Lung (tissue), 12 donors: ENCODE data around the gene GABARAPL2. TPM values are rescaled to one million over a fixed set of nuclear protein-coding genes. Genes with fewer than 3 reads are reported as not detected.

ENCODE experiments used
- ATAC-seq: fragments of 200-7000 bp; cut with Tn5 transposase; one replicate; pipeline ENCODE4 v1.9.1; 2020; ENCODE audit warnings: moderate number of reproducible peaks; ENCODE audit not compliant: insufficient read depth, low FRiP score
- DNase-seq, 3 donors: peaks; one replicate each; pipeline ENCODE4 v3.0.0-alpha.2; 2013 to 2017
- H3K27ac ChIP-seq, 2 donors: one replicate each; pipeline ENCODE4 v1.5.1; 2013; ENCODE audit warnings: mild to moderate bottlenecking in 2 of 2, moderate library complexity in 2 of 2, control low read depth in 1 of 2, inconsistent platforms in 1 of 2, low read depth in 1 of 2, low read length in 1 of 2
- H3K27me3 ChIP-seq, 3 donors: one replicate each; pipeline ENCODE4 v1.5.1; 2013; ENCODE audit warnings: low read length in 2 of 3; ENCODE audit not compliant: control insufficient read depth in 3 of 3, insufficient read depth in 3 of 3
- H3K36me3 ChIP-seq, 4 donors: one replicate each; pipeline ENCODE4 v1.5.1; 2013; ENCODE audit warnings: low read length in 4 of 4, mild to moderate bottlenecking in 1 of 4, moderate library complexity in 1 of 4; ENCODE audit not compliant: control insufficient read depth in 4 of 4, insufficient read depth in 4 of 4
- H3K4me1 ChIP-seq, 5 donors: one replicate each; pipeline ENCODE4 v1.5.1; 2013; ENCODE audit warnings: low read length in 5 of 5, mild to moderate bottlenecking in 2 of 5, moderate library complexity in 1 of 5; ENCODE audit not compliant: control insufficient read depth in 5 of 5, insufficient read depth in 5 of 5
- H3K4me3 ChIP-seq: one replicate; pipeline ENCODE4 v1.5.1; 2013; ENCODE audit warnings: mild to moderate bottlenecking, control low read depth, moderate library complexity
- H3K9ac ChIP-seq, 2 donors: one replicate each; pipeline ENCODE4 v1.5.1; 2013; ENCODE audit warnings: low read length in 2 of 2, control low read depth in 1 of 2; ENCODE audit not compliant: insufficient read depth in 1 of 2
- H3K9me3 ChIP-seq, 4 donors: one replicate each; pipeline ENCODE4 v1.5.1; 2013; ENCODE audit warnings: low read length in 3 of 4, mild to moderate bottlenecking in 1 of 4, moderate library complexity in 1 of 4; ENCODE audit not compliant: control insufficient read depth in 4 of 4, insufficient read depth in 3 of 4
- CTCF ChIP-seq: IDR thresholded peaks from 2 replicates; pipeline ENCODE4 v1.5.1; 2012; ENCODE audit warnings: mild to moderate bottlenecking; ENCODE audit errors: control extremely low read depth, extremely low read depth
- WGBS, 2 donors: extraction: QIAGEN DNeasy Blood & Tissue Kit; methylation state at CpG; one replicate each; pipeline ENCODE4 v1.1.7; 2013; 5-methylcytosine and 5-hydroxymethylcytosine counted together
- polyA plus RNA-seq, 2 donors: library from polyadenylated mRNA; stranded (reverse); fragments of 200-250 nt; gene quantifications; one replicate each; pipeline ENCODE4 v1.2.1, GENCODE V29; 2013
- total RNA-seq, 2 donors: library from RNA; depleted of rRNA in 1 of 2; stranded (reverse); fragments of >200 nt in 1 of 2; gene quantifications; one replicate each; pipeline ENCODE4 v1.2.1, GENCODE V29; 2014 to 2021
- donor health status: control.
- donor health status: control.
- donor health status: Bipolar disorder and iron deficiency.
- donor health status: healthy.
- donor health status: DM: yes; HTN: yes; CAD: no.

Gene GABARAPL2
- total and polyA plus RNA-seq, 4 donors, result 72.9 to 180 (median 104) TPM

DNA sequence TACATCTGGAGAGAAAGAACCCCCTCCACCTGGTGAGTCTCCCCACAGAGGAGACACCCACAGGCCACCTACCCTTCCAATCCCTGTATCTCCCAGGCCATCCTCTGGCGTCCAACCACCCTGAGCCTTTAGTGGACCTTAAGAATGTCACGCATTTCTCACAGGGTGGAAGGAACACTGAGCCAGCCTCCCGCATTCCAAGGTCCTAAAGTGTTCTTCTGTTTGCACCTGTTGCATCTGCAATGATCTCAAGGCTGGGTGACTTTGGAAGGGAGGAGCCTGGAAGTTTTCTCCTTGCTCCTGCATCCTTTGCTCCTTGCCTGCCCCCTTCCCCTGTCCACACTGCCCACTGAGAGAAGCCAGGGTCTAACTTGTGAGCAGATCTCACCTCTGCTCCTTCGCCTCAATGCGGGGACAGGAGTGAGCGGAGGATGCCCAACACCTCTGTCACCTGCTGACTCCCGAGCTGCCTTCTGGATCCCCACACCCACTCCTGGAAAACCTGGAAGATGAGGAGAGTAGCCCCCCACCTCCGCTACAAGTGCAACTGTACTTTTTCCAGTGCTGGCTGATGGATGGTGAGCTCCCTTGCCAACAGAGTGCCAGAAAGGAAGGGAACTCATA lies 33.9 kb upstream of the GABARAPL2 start:
- no peaks in the 10 kb centered on the region for H3K4me1 ChIP-seq

GRCh38 chr16:75532791-75533190 lies 33.4 kb upstream of the GABARAPL2 start:
- no peak for ATAC-seq
- WGBS, 2 donors, result 83 to 89% methylated on average over 2 of the region's 2 CpGs

More for the DNA sequence above, 33.9 kb upstream of the GABARAPL2 start:
- ATAC-seq (no peak), DNase-seq (no peak)
- no peaks in the 10 kb centered on the region for H3K27me3 ChIP-seq
- H3K9me3 ChIP-seq, result no peaks in the 10 kb centered on the region
- H3K9ac ChIP-seq, result no peak overlapping the region
- TF ChIP-seq CTCF, result no peak
- H3K36me3 ChIP-seq, result no peaks in the 10 kb centered on the region
- no peak overlapping the region for H3K27ac ChIP-seq
- no peak overlapping the region for H3K4me3 ChIP-seq
- 84 to 93% methylated on average over 8 of the region's 8 CpGs for WGBS, 2 donors

GRCh38 chr16:75534560-75535205 lies 31.5 kb upstream of the GABARAPL2 start:
- DNase-seq (peak; percentile 14 to 50 (median 26)), ATAC-seq (no peak)
- 67 to 86% methylated on average over 19 of the region's 19 CpGs for WGBS, 2 donors
- Histone ChIP-seq H3K9me3 (no peaks in the 10 kb centered on the region), H3K9ac (peak overlapping the region in 1 of 2 donors; percentile 37), H3K27me3 (no peaks in the 10 kb centered on the region), H3K36me3 (no peaks in the 10 kb centered on the region), H3K4me3 (no peak overlapping the region), H3K27ac (no peak overlapping the region), H3K4me1 (no peaks in the 10 kb centered on the region)
- TF ChIP-seq CTCF, result no peak

More at GRCh38 chr16:75532791-75533190, 33.4 kb upstream of the GABARAPL2 start:
- TF ChIP-seq CTCF, result no peak
- H3K36me3 ChIP-seq, result no peaks in the 10 kb centered on the region
- H3K4me1 ChIP-seq, result no peaks in the 10 kb centered on the region
- H3K27ac ChIP-seq, result no peak overlapping the region
- H3K27me3 ChIP-seq, result no peaks in the 10 kb centered on the region
- no peaks in the 10 kb centered on the region for H3K9me3 ChIP-seq
- no peak overlapping the region for H3K4me3 ChIP-seq
- no peak for DNase-seq
- H3K9ac ChIP-seq, result no peak overlapping the region
